ENCODE measurements around the gene LRBA.

The LRBA gene

DNA sequence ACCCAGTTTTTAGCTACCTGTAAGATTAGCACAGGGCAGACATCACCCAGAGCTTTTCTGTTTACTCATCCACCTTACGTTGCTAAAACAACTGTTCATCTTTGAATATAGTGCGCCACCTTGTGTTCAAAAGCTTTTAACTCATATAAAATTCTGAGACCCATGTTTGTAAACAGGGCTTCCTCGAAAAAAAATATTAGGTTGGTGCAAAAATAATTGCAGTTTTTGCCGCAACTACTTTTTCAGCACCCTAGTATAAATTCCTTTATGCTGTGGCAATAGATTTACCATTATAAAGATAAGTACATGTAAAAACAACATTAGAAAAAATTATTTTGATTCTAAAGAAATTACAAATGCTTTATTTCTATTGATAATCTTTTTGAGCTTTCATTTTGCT is 147.9 kb downstream of the LRBA start:
- no peak overlapping the region for H3K27ac Mint-ChIP-seq
- no peaks in the 10 kb centered on the region for H3K27me3 Mint-ChIP-seq
- H3K4me1 Mint-ChIP-seq (ENCODE audit: low read depth), result no peaks in the 10 kb centered on the region
- H3K36me3 Mint-ChIP-seq, result peaks cover 2% of the 10 kb centered on the region
- H3K4me3 Mint-ChIP-seq, result no peak overlapping the region
- no peaks in the 10 kb centered on the region for H3K9me3 Mint-ChIP-seq (ENCODE audit: low read depth)

DNA sequence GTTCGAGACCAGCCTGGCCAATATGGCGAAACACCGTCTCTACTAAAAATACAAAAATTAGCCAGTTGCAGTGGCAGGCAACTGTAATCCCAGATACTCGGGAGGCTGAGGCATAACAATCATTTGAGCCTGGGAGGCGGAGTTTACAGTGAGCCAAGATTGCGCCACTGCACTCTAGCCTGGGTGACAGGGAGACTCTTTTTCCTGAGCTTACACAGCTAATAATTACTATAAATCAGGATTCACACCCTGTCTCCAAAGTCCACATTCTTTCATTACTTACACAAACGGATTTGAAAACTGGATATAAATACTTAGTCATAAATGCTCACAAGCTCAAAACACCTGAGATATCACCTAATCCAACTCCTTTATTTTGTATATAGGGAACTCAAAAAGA is 151.6 kb downstream of the LRBA start:
- Mint-ChIP-seq H3K27ac (no peak overlapping the region), H3K9me3 (ENCODE audit: low read depth) (no peaks in the 10 kb centered on the region), H3K4me1 (ENCODE audit: low read depth) (no peaks in the 10 kb centered on the region), H3K36me3 (peaks cover 3% of the 10 kb centered on the region), H3K27me3 (no peaks in the 10 kb centered on the region), H3K4me3 (no peak overlapping the region)

DNA sequence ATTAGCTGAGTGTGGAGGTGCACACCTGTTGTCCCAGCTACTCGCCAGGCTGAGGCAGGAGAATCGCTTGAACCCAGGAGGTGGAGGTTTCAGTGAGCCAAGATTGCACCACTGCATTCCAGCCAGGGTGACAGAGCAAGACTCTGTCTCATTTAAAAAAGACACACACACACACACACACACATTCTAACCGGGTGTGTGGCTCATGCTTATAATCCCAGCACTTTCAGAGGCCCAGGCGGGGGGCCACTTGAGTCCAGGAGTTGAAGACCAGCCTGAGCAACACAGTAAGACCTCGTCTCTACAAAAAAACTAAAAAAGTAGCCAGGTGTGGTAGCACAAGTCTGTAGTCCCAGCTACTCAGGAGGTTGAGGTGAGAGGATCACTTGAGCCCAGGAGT is 152.3 kb downstream of the LRBA start:
- Mint-ChIP-seq H3K4me3 (no peak overlapping the region), H3K4me1 (ENCODE audit: low read depth) (no peaks in the 10 kb centered on the region), H3K36me3 (peaks cover 3% of the 10 kb centered on the region)

DNA sequence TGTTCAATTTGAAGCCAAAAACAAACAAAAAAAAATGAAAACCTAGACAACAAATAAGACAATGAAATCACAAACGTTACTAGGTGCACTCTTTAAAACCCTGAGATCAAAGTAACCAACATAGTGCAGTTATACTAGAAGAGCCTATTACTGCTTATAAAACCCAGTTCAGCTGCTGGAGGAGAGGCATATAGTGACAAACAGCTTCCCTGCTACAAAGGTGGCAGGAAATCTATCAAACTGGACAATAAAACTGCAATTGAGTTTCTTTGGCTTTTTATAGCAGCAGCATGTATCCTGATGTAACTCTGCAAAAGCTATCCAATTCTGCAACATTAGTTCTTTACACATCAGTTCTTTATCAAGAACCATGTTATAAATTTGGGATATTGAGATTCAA is 155.6 kb downstream of the LRBA start:
- H3K27ac Mint-ChIP-seq, result no peak overlapping the region
- H3K27me3 Mint-ChIP-seq, result no peaks in the 10 kb centered on the region
- H3K36me3 Mint-ChIP-seq, result peaks cover 5% of the 10 kb centered on the region
- no peaks in the 10 kb centered on the region for H3K9me3 Mint-ChIP-seq (ENCODE audit: low read depth)
- no peaks in the 10 kb centered on the region for H3K4me1 Mint-ChIP-seq (ENCODE audit: low read depth)
- H3K4me3 Mint-ChIP-seq, result no peak overlapping the region

More for the DNA sequence above, 152.3 kb downstream of the LRBA start:
- no peaks in the 10 kb centered on the region for H3K27me3 Mint-ChIP-seq
- H3K27ac Mint-ChIP-seq, result no peak overlapping the region
- no peaks in the 10 kb centered on the region for H3K9me3 Mint-ChIP-seq (ENCODE audit: low read depth)

DNA sequence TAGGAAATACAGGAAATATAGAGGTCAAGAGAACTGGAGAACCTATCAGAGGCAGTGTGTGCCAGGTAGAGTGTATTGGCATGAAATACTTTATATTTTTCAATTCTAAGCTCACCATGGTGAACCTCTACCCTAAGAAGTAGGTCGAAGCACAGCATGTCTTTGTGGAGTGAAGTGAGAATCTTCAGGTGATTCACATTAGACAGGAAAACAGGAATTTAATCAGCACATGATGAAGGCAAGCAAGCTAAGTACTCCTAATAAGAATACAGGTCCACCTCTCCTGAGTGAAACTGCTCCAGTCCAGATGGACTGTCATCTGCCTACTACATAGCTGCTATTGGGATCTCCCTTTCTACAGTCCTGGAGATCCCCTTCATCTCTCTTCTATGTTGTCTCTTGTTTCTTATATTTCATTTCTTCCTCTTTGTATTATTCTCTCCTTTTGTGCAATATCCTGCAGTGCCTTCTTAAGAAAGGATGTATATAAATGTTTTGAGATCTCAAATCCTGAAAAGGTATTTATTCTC is 159.0 kb downstream of the LRBA start:
- peaks cover 16% of the 10 kb centered on the region for H3K36me3 Mint-ChIP-seq

DNA sequence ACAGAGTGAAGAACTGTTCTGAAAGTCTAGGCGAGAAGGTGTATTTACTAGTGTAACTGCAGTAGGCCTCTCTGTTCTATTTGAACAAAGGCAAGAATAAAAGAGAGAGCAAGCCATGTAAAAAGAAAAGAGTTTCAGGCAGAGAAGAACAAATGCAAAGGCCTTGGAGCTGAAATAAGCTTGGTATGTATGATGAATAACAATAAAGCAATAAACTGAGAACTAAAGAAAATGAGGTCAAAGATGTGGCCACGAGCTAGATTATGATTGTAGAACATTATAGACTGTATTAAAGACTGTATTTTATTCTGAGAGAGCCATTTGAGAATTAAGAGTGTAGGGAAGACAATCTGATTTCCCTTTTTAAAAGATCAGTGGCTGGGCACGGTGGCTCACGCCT is 160.5 kb downstream of the LRBA start:
- H3K9me3 Mint-ChIP-seq (ENCODE audit: low read depth), result no peaks in the 10 kb centered on the region
- H3K4me3 Mint-ChIP-seq, result no peak overlapping the region
- no peaks in the 10 kb centered on the region for H3K4me1 Mint-ChIP-seq (ENCODE audit: low read depth)
- H3K36me3 Mint-ChIP-seq, result peaks cover 19% of the 10 kb centered on the region
- H3K27me3 Mint-ChIP-seq, result no peaks in the 10 kb centered on the region
- H3K27ac Mint-ChIP-seq, result no peak overlapping the region

More for the DNA sequence above, 159.0 kb downstream of the LRBA start:
- Mint-ChIP-seq H3K4me3 (no peak overlapping the region), H3K27me3 (no peaks in the 10 kb centered on the region), H3K9me3 (ENCODE audit: low read depth) (no peaks in the 10 kb centered on the region), H3K4me1 (ENCODE audit: low read depth) (no peaks in the 10 kb centered on the region), H3K27ac (no peak overlapping the region)

DNA sequence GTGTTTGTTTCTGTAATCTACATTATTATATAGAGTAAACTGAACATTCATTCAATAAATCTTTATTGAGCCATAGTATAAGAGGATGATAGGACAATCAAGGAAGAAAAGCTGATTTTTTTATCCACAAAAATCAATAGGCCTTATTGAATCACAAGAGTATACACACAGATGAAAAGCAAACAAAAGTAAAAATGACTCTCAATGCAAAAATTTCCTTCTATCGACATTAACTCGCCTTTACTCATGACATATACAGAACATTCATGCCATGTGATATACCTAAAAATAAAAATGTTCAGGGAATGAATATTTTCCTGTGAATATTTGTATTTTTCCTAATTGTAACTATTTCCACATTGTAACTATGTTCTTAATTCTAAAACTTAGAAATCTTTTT is 161.2 kb downstream of the LRBA start:
- peaks cover 24% of the 10 kb centered on the region for H3K36me3 Mint-ChIP-seq
- no peak overlapping the region for H3K27ac Mint-ChIP-seq
- no peaks in the 10 kb centered on the region for H3K4me1 Mint-ChIP-seq (ENCODE audit: low read depth)
- H3K27me3 Mint-ChIP-seq, result no peaks in the 10 kb centered on the region
- H3K4me3 Mint-ChIP-seq, result no peak overlapping the region
- no peaks in the 10 kb centered on the region for H3K9me3 Mint-ChIP-seq (ENCODE audit: low read depth)

DNA sequence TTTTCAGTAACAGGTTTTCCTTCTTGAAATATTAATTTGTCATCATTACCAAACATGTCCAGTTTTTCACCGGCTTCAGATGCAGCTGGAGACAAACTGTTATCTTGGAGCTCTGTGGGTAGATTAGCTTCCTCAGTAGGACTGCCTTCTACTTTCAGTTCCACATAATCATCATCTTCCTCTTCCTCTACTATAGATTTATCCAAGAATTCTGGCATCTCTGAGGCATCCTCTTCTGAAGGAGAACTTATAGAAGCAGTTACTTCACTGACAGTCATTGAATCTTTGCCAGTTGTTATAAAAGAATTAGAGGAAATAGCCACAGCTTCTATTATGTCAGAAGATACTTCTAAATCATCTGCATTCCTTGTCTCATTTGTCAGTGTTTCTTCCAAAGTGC is 162.9 kb downstream of the LRBA start:
- H3K27ac Mint-ChIP-seq, result peak overlapping the region; percentile 10
- no peak overlapping the region for H3K4me3 Mint-ChIP-seq
- H3K9me3 Mint-ChIP-seq (ENCODE audit: low read depth), result no peaks in the 10 kb centered on the region
- H3K4me1 Mint-ChIP-seq (ENCODE audit: low read depth), result no peaks in the 10 kb centered on the region
- peaks cover 32% of the 10 kb centered on the region for H3K36me3 Mint-ChIP-seq
- no peaks in the 10 kb centered on the region for H3K27me3 Mint-ChIP-seq

DNA sequence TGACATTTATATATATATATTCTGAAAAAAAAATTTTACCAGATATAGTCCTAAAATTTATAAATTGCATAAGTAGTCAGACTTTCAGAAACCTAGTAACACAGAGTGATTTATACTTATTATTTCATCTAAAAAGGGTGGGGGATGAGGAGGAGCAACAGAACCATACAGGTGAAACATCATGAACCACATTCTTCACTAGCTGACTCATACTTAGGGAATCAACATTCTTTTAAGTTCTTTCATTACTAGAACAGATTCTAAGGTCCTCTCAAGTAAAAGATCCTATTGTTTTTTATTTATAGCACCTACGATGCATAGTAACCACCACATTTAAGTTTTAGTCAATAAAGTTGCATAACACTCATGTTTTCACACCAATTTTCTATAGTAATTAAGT is 166.1 kb downstream of the LRBA start:
- H3K4me3 Mint-ChIP-seq, result no peak overlapping the region
- peaks cover 32% of the 10 kb centered on the region for H3K36me3 Mint-ChIP-seq
- no peaks in the 10 kb centered on the region for H3K9me3 Mint-ChIP-seq (ENCODE audit: low read depth)
- no peak overlapping the region for H3K27ac Mint-ChIP-seq
- no peaks in the 10 kb centered on the region for H3K4me1 Mint-ChIP-seq (ENCODE audit: low read depth)
- H3K27me3 Mint-ChIP-seq, result no peaks in the 10 kb centered on the region

DNA sequence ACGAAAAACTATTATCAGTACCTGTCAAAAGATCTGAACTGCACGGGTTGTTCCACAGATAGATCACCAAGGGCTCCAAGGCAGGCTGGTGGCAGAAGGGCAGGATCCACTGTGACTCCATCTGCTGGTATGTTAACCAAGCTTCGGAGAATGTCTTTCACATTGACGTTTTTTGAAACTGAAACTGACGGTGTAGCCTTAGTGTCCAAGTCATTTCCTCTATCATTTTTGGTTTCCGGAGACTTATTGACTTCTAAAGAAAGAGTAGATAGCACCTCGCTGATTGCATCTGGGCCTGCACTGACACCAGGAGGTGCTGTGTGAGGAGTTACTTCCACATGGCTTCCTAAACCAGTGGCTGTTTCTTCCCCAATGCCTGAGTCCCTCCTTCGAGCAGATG is 186.9 kb downstream of the LRBA start:
- peak overlapping the region; percentile 18 for H3K27ac Mint-ChIP-seq
- peaks cover 21% of the 10 kb centered on the region for H3K4me1 Mint-ChIP-seq (ENCODE audit: low read depth)
- peaks cover 45% of the 10 kb centered on the region for H3K36me3 Mint-ChIP-seq
- H3K27me3 Mint-ChIP-seq, result no peaks in the 10 kb centered on the region
- H3K4me3 Mint-ChIP-seq, result peak overlapping the region; percentile 33
- H3K9me3 Mint-ChIP-seq (ENCODE audit: low read depth), result no peaks in the 10 kb centered on the region

DNA sequence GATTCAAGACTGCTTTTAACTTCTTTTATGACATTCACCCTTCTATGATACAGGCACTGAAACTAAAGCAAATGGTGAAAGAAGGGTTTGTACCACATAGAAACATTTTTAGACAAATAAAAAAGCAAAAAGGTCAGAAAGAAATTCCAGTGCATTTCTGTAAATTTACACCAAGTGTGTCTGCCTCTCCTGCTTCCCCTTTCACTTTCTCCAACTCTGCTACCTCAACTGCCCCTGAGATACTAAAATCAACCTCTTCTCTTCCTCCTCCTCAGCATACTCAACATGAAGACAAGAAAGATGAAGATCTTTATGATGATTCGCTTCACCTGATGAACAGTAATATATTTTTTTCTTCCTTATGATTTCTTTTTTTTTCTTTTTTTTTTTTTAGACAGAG is 187.9 kb downstream of the LRBA start:
- Mint-ChIP-seq H3K36me3 (peaks cover 46% of the 10 kb centered on the region), H3K9me3 (ENCODE audit: low read depth) (no peaks in the 10 kb centered on the region), H3K27me3 (no peaks in the 10 kb centered on the region), H3K4me3 (no peak overlapping the region), H3K27ac (no peak overlapping the region), H3K4me1 (ENCODE audit: low read depth) (peaks cover 21% of the 10 kb centered on the region)

DNA sequence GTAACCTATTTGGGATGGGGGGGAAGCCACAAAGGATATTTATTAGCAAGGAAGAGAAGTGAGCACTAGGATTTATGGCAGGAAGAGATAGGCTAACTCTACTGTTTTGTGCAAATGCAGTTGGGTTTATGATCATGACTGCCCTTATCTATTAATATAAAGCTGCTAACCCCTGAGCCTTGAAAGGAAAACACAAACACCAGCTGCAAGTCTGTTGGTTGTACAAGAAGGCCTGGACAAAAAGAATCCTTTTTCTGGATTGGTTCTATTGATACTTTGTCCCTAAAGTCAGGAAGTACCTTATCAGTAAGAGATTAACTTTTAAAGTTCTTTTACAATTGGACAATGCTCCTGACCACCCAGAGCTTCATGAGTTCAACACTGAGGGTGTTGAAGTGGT is 188.8 kb downstream of the LRBA start:
- Mint-ChIP-seq H3K27ac (no peak overlapping the region), H3K4me3 (no peak overlapping the region), H3K27me3 (no peaks in the 10 kb centered on the region), H3K36me3 (peaks cover 46% of the 10 kb centered on the region), H3K9me3 (ENCODE audit: low read depth) (no peaks in the 10 kb centered on the region), H3K4me1 (ENCODE audit: low read depth) (peaks cover 21% of the 10 kb centered on the region)

DNA sequence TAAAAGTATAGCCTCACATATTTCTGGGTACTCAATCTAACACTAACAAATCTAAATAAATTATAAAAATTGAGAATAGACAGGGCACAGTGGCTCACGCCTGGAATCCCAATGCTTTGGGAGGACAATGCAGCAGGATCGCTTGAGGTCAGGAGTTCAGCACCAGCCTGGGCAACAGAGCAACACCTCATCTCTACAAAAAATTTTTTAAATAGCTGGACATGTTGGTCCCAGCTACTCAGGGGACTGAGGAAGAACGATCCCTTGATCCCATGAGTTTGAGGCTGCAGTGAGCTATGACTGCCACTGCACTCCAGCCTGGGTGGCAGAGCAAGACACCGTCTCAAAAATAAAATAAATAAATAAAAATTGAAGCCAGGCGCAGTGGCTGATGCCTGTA is 192.7 kb downstream of the LRBA start:
- no peak overlapping the region for H3K27ac Mint-ChIP-seq
- peaks cover 8% of the 10 kb centered on the region for H3K4me1 Mint-ChIP-seq (ENCODE audit: low read depth)
- no peak overlapping the region for H3K4me3 Mint-ChIP-seq
- peaks cover 36% of the 10 kb centered on the region for H3K36me3 Mint-ChIP-seq
- H3K27me3 Mint-ChIP-seq, result no peaks in the 10 kb centered on the region
- H3K9me3 Mint-ChIP-seq (ENCODE audit: low read depth), result no peaks in the 10 kb centered on the region

DNA sequence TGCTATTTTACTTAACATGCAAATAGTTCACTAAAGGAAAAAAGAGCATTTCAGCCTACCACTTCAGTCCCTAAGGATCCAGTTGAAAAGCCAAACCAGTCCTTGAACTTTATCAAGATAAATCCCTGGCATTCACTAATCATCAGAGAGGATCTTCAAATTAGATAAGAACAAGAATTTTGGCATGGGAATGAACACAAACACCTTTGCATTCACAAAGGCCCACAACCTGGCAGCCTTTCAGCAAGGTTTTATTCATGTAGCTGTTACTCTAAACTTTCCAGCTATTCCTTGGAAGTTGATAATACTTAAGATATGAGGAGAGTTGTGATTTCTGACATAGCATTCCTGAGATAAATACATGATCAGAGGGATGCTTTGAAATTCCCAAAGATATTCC is 193.4 kb downstream of the LRBA start:
- Mint-ChIP-seq H3K9me3 (ENCODE audit: low read depth) (no peaks in the 10 kb centered on the region), H3K36me3 (peaks cover 32% of the 10 kb centered on the region), H3K27ac (no peak overlapping the region), H3K4me3 (no peak overlapping the region), H3K4me1 (ENCODE audit: low read depth) (peaks cover 2% of the 10 kb centered on the region), H3K27me3 (no peaks in the 10 kb centered on the region)

DNA sequence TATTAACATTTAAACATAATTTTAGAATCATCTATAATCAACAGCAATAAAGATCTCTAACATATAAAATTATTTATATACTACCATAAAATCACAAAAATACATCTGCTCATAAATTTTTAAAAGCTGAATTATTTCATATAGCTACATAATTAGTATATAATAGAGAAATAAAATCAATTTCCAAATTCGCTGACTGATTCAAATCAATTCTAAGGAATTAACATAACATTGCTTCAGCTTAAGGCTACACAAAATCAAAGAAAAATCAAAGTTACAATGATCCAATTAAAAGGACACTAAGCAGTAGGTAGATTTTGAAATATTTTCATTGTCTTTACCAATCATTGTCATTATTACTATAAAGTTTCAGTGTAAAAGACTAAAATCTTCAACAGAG is 194.7 kb downstream of the LRBA start:
- no peaks in the 10 kb centered on the region for H3K9me3 Mint-ChIP-seq (ENCODE audit: low read depth)
- peaks cover 2% of the 10 kb centered on the region for H3K4me1 Mint-ChIP-seq (ENCODE audit: low read depth)
- no peaks in the 10 kb centered on the region for H3K27me3 Mint-ChIP-seq
- H3K4me3 Mint-ChIP-seq, result no peak overlapping the region
- no peak overlapping the region for H3K27ac Mint-ChIP-seq
- H3K36me3 Mint-ChIP-seq, result peaks cover 27% of the 10 kb centered on the region

DNA sequence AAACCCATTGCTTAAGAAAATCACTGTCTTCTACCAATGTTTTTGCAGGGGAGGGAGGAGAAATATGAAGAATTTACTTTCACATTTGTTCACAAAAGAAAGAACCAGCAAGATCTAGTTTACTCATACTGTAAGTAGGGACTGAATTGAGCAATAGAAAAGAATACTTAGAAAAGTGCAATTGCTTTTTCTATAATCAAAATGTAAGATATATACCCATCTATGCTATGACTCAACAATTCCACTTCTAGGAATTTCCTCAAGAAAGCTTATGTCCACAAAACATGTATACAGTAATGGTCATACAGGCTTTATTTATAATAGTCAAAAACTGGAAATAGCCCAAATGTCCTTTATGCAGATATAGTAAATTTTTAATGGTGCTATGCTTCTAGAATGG is 196.4 kb downstream of the LRBA start:
- no peak overlapping the region for H3K4me3 Mint-ChIP-seq
- no peaks in the 10 kb centered on the region for H3K27me3 Mint-ChIP-seq
- H3K36me3 Mint-ChIP-seq, result peaks cover 23% of the 10 kb centered on the region
- H3K4me1 Mint-ChIP-seq (ENCODE audit: low read depth), result peaks cover 6% of the 10 kb centered on the region
- H3K9me3 Mint-ChIP-seq (ENCODE audit: low read depth), result no peaks in the 10 kb centered on the region
- no peak overlapping the region for H3K27ac Mint-ChIP-seq

Measured in activated naive CD8-positive, alpha-beta T cell (primary cell).